Esophagus muscularis mucosa (tissue), 3 donors: ENCODE data around the gene FOXK1.

Source experiments
- POLR2A ChIP-seq: fragments of 450-650 bp; IDR thresholded peaks from one replicate; pipeline ENCODE4 v1.6.1; 2017; ENCODE audit warnings: antibody characterized with exemption, moderate library complexity, mild to moderate bottlenecking, low read depth
- TF ChIP-seq, protein P1 (sequence below), 3 experiments: fragments of 200-600 bp in 2 of 3; fragments of 450-650 bp in 1 of 3; sonication (generic) in 2 of 3; IDR thresholded peaks; one replicate each; pipeline ENCODE4 v1.5.1; 2017 to 2019; ENCODE audit warnings: antibody characterized with exemption in 3 of 3, mild to moderate bottlenecking in 2 of 3, moderate library complexity in 1 of 3

DNA sequence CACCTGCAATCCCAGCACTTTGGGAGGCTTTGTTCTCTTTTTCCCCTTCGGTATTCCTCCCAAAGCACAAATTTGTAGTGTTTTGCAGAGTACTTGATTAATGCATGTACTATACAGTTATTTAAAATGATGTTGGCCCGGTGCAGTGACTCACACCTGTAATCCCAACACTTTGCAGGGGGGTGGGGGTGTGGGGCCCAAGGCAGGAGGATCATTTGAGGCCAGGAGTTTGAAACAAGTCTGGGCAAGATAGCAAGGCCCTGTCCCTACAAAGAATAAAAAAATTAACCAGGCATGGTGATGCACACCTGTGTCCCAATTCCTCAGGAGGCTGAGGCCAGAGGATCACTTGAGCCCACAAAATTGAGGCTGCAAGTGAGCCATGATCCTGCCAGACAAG is 26.8 kb upstream of the FOXK1 start:
- no peak for TF ChIP-seq POLR2A
- TF ChIP-seq, protein P1, sequence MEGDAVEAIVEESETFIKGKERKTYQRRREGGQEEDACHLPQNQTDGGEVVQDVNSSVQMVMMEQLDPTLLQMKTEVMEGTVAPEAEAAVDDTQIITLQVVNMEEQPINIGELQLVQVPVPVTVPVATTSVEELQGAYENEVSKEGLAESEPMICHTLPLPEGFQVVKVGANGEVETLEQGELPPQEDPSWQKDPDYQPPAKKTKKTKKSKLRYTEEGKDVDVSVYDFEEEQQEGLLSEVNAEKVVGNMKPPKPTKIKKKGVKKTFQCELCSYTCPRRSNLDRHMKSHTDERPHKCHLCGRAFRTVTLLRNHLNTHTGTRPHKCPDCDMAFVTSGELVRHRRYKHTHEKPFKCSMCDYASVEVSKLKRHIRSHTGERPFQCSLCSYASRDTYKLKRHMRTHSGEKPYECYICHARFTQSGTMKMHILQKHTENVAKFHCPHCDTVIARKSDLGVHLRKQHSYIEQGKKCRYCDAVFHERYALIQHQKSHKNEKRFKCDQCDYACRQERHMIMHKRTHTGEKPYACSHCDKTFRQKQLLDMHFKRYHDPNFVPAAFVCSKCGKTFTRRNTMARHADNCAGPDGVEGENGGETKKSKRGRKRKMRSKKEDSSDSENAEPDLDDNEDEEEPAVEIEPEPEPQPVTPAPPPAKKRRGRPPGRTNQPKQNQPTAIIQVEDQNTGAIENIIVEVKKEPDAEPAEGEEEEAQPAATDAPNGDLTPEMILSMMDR (IDR thresholded peaks at IDR 0.05) = no peak
